ENCODE results near the gene SNRPA1. TPM values are rescaled to one million over a fixed set of nuclear protein-coding genes. Genes with fewer than 3 reads are reported as not detected.

SNRPA1 gene
- total RNA-seq, result 71.4 and 85.3 TPM in 2 replicates

GRCh38 chr15:101294731-101295606, at the start of gene SNRPA1:
Gene SNRPA1, minus strand, starts transcription at chr15:101295248. Its CDS starts 70 bp downstream, at chr15:101295178.

GRCh38 chr15:101277038-101277822, 17.8 kb downstream of the SNRPA1 start, which contains the start of gene SELENOS:
Gene SELENOS, minus strand, starts transcription at chr15:101277485. Its CDS starts 68 bp downstream, at chr15:101277417.

GRCh38 chr15:101251830-101252820, 42.9 kb downstream of the SNRPA1 start, which contains the start of gene CHSY1:
Gene CHSY1, minus strand, starts transcription at chr15:101252048. Its CDS starts 592 bp downstream, at chr15:101251456.

Other genes starting within 250 kb of the SNRPA1 start
- 17.9 and 22.3 TPM in 2 replicates for gene CHSY1, start 43.2 kb downstream of the SNRPA1 start, total RNA-seq
- 41.4 and 57.3 TPM in 2 replicates for gene SELENOS, start 17.8 kb downstream of the SNRPA1 start, total RNA-seq
- gene PCSK6, start 194.5 kb upstream of the SNRPA1 start, total RNA-seq, result 7.8 and 12.5 TPM in 2 replicates

Measured in airway epithelial cell (primary cell).